ENCODE measurements around the gene NRAP. TPM values are rescaled to one million over a fixed set of nuclear protein-coding genes. Genes with fewer than 3 reads are reported as not detected.

The NRAP gene
- total and polyA plus RNA-seq, 2 of the 4 experiments (the other 2 are of a cell fraction): not detected

DNA sequence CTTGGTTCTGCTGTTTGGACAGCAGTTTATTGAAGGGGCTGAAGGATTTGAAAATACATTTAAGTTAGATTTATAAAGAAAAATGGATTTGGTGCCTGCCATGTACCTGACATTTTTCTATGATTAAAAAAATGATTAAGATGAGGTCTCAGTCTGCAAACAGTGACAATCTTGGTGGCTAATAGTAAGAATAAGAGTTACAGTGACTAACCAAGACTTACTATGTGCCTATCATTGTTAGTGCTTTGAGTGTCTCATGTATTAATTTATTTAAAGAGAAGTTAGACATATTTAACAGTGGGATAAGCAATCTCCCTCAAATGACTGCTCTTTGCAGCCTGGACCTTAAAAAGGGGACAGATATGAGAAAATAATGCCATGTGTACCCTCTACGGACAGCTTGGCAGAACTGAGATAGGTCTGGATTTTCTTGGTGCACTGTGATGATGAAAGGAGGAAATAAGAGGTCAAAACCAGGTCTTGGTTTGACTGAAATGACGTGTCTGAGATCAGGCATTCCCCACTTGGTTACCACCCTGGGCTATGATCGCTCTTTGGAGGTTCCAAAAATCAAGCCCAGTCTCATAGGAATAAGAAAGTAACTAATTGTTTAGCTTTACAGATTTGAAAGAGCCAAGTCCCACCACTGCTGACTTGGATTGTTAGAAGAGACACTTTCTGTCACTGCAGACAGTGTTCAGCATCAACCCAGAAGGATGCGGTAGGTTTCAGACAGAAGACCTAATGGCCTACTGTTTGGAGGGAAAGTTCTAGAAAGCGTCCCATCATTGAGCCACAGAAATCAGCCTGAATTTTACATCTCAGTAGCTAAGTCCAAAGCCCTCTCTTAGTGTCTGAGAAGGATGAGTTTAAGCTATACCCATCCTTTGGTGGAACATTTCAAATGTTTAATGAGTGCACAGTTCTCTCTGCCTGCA, 18.0 kb upstream of the NRAP start (continued):
- TF ChIP-seq NFE2L2 (IDR thresholded peaks at IDR 0.05; ENCODE audit: low read depth, low read length): no peak
- TF ChIP-seq CHD1 (IDR thresholded peaks at IDR 0.05; ENCODE audit: low read depth, low read length): no peak
